ENCODE results near the gene NFASC. TPM values are rescaled to one million over a fixed set of nuclear protein-coding genes. Genes with fewer than 3 reads are reported as not detected.

The NFASC gene
- total RNA-seq, 1 donor from 2014 or later = 0.17 TPM

DNA sequence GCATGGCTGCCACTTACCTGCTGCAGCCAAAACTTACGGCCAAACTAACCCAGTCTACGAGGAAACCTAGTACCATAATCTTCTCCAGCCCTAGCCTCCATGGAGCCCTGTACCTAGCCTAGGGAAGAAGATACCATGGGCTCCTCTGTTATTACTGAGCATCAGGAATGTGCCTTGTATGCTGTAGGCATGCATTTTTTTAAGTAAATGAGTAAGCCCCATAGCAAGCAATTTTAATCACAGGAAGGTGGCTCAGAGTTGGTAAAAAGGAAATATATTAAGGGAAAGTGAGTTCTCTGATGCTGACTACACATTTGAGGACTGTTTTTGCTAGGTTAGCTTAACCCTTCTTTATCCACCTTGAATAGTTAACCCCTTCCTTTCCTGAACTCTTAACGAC, 21.2 kb downstream of the NFASC start:
- no peak for DNase-seq

DNA sequence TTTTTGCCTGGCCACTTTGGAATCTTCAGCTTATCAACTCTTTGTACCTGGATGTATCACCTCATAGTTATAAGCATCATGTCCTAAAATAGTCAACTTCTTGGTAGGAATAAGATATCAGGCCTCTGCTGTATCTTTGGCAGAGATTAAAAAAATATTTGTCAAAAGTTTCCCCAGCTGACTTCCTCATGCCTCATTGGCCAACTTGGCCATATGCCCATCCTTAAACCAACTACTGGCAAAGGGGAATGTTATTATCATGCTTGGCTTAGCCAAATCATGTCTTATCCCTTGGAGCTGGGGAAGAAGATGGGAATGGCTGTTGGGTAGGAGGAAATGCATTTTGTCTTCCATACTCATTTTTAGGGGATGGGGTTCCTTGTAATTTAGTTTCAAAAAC, 23.4 kb downstream of the NFASC start:
- no peak for DNase-seq

DNA sequence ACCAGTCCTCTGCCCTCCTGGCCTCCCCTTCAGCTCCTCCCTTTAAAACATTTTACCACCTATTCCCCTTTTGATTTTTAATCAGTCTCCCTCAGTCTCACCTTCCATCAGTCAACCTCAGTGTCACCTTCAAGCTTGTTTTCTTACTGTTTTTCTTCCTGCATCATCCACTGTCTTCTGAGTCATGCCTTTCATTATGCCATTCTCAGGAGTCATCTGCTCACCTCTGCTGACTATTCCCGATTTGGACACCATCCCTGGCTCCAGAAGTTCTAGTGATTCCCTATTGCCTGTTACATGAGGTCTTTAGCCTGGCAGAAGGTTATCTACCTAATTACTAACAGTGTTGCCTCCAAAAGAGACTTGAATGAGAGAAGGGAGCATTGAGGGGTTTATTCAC, 23.9 kb downstream of the NFASC start:
- no peak for DNase-seq

DNA sequence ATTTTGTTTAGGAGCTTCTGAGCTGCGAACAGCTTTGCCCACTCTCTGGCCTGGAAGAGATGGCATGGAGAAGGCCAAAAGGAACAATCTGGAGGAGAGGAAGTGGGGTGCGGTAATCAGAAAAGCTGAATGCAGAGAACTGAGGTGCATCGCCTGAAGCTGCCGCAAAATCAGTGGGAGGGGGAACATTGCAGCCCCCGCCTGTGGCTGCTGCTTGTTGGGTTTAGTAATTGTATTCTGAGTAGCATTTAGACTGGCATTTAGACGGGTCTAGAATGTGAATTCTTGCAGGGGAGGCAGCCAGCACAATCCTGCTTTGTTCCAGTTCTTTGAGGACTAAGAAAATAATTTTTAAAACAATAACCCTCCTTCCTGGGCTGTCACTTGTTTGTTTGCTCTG, 25.4 kb downstream of the NFASC start:
- no peak for DNase-seq

DNA sequence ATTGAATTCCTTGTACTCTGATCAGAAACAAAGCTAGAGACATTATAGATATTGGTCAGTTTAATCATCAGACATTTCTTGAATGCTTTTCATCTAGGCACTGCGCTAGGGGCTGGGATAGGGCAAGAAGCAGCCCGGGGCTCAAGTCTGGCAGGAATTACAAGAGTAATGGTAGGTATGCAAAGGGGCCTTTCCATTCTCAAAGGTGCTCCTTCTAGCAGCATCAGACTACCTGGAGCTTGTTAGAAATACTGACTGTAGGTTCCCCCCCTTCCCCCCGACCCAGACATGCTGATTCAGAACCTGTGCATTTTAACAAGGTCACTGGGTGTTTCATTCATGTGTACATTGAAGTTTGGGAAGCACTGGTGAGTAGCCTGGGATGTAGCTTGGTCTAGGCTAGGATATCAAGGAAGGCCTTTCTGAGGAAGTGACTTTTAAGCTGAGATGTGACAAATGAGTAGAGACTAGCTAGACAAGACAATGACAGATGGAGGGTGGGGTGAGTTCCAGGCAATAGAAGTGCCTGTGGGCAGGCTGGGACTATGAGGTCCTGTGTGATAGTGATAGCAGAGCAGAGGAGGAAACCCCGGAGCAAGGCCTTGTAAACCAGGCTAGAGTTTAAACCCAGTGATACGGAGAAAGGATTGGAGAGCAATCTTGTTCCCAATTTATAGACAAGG, 26.3 kb downstream of the NFASC start:
- DNase-seq = no peak

DNA sequence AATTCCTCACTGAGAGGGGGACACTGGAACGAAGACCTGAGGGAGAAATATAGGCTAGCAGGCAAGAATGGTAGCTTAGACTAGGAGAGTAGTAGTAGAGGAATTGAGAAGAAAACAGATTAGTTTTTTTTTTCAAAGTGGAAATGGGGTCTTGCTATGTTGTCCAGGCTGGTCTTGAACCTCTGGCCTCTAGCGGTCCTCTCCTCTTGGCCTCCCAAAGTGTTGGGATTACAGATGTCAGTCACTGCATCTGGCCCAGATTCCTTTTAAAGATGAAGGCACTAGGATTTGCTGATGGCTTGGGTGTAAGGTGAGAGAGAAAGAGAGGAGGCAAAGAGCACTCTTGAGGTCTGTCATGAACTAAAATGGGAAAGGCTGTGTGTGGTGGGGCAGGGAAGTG, 30.1 kb downstream of the NFASC start:
- DNase-seq = no peak

DNA sequence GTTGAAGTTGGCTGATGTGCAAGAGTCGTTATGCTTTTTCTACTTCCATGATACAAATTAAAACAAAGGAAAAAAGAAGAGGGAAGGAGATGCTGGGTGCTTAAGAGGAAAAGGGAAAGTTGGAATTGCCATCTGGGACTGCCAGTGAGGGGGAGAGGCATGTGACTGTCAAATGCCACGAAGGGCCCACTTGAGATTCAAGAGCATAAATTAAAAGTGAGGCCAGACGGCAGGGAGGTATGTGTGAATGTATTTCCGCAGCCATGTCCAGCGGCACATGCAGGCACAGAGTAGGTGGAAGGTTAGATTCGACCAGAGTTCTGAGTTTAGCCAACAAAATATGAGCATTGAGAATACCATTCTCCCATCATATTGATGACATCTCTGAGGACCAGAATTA, 32.0 kb downstream of the NFASC start:
- DNase-seq = no peak

DNA sequence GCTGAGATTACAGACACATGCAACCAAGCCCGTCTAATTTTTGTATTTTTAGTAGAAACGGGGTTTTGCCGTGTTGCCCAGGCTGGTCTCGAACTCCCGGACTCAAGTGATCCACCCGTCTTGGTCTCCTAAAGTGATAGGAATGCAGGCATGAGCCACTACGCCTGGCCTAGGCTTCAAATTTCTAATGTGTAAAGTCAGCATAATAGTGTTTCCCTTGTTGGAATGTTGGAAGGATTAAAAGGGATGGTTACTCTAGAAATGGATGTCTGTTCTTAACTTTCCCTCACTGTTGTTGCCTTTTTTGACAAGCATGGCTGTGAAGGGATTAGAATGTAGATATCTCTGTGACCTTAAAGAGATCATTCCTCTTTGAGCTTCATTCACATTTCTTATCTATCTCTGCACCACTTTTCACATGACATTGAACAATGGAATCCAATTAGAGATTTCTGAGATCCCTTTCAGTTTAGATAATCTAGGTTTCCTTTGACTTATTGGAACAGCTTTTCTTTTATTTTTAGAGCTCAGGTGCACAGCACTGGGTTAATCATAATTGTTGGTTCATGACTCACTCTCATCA, 33.7 kb downstream of the NFASC start:
- no peak for DNase-seq

DNA sequence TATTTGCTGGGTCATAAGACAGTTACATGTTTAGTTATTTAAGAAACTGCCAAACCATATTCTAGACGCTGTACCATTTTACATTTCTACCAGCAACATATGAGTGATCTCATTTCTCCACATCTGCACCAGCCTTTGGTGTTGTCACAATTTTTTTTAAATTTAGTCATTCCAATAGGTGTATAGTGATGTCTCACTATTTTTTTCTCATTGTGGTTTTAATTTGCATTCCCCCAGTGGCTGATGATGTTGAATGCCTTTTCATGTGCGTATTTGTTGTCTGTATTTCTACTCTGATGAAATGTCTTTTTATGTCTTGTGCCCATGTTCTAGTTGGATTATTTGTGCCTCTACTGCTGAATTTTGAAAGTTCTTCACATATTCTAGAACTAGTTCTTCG, 38.4 kb downstream of the NFASC start:
- DNase-seq = no peak

DNA sequence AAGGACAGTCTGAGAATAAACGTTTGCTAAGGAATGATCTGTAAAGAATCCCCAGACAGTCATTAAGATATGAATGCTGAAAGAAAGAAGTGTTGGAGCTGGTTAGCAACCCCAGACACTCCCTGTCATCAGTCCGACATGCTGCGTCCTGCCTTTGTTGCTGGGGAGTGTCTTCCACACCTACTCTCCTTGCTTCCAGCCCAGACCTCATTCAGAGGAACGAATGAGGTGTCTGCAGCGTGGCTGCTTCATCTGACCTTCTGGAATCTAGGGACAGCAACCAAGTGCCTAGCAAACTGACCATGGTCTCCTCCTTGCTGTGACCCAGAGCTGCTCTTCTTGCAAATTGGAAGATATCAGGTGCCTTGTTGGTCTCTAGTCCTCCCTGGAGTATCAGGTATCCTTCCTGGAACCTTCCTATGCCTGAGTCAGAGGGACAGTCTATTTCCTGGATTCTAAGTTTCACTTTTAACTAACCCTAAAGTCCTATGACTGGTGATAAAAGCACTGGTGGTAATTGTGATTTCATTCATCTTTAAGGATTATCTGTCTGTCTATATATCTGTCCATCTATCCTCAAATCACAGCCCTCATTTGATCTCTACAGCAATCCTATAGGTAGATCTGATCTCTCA, 45.3 kb downstream of the NFASC start:
- no peak for DNase-seq

DNA sequence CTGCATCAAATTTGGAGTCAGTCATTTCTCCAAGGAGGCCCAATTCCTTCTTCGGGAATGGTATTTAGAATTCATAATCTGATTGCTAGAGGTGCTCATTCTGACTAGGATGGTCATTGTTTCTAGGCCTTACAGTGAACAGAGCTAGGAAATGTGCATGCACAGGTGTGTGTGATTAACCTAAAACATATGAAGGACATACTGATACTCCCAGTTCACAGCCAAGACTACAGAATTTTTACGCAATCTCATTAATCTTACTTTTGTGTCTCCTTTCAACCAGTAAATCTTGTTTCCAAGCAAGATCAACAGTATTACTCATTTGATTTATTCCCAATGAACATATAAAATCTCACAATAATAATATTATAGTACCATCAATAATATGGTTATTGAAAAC, 47.1 kb downstream of the NFASC start:
- no peak for DNase-seq

DNA sequence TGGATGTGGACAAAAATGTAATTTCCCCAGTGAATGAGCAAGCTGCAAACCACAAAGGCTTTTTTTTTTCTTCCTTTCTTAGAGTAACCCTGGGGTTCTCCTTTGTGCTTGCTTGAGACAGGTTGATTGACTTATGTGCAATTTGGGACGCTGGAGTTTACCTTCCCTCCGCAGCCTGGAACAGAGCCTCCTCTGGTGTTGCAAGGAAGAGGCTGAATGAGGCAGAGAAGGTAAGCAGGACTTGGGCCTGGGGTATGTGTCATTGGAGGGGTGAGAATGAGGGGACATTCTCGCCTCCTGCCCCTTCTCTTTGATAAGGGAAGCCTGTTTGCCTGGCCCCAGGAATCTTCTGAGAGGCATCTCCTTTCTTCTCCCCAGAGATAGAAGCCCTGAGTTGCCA, 49.8 kb downstream of the NFASC start:
- DNase-seq = no peak

DNA sequence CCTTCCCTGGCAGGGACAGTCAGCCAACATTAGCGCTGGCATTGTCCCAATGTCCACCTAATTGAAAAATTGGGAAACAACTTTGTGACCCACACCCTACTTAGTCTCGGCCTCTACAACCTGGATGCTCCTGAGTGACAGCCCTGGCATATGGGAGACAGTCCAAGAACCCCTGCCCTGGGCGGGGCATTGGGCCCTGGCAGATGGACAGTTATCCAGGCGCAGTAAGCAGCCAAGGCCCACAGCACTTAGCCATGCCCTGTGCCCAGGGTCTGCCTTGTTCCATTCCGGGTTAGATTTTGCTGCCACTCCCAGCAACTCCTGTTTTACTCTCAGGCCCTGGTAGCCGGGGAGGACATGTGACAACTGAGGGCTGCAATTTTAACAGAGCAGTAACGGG, 50.3 kb downstream of the NFASC start:
- DNase-seq = no peak

DNA sequence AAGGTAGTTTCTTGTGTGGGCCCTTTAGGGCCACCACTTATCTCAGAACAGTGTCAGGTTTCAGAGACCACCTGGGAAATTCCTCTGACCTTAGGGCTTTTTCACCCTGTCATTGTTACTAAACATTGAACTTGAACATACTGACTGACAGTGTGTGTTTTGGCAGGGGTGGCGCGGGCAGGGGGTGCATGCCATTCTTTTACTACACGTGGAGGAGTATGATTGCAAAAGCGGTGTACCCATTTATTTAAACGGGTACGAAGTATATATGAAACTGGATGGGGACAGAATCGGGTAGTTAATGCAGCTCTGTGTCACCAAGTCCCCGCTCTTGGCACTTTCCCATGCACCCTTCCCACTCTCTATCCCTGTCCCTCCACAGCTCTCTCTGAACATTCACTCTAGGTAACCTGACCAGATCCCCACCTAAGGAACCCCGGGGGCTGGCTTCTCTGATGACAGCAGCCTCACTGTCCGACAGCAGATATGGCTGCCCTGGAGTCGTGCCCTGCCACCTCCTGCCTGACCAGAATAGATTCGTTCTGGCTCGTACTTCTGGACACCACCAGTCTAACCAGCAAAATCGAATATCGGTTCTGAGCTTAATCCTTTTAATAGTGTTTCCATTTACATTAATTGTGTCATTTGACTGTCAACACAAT, 51.3 kb downstream of the NFASC start:
- DNase-seq = no peak

DNA sequence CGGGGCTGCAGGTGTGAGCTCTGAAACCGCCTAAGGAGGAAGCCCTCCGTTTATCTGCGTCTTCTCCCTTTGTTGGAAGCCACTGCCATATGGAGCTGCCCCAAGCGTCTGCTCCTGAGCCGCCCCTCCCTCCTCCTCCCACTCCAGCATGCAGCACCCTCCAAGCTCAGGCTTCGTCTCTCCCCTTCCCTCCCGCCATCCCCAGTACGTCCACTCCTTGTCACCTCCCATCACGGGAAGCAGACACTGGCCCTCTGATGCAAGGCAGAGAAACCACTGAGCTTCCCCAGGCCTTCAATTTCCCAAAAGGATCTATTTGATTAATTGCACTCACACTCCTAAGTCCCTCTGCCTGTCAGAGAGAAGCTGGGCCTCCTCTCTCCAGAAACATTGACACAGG, 52.5 kb downstream of the NFASC start:
- DNase-seq = no peak

DNA sequence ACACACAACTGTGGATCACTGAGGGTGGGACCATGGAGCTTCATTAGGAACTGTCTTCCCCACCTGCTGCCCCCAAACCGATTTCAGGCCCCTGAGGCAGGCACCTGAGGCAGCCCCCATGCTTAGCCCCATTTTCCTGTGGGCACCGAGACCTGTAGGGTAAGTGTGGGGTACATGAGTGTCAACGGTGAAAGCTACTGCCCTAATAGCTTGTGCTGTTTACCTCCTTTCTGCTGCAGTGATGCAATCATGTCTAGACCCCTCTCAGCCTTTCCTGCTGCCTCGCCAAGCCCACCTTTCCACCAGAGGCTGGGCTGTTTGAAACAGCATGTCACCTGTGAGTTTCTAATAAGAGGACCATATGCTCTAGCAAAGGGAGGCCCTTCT, 53.0 kb downstream of the NFASC start:
- no peak for DNase-seq

DNA sequence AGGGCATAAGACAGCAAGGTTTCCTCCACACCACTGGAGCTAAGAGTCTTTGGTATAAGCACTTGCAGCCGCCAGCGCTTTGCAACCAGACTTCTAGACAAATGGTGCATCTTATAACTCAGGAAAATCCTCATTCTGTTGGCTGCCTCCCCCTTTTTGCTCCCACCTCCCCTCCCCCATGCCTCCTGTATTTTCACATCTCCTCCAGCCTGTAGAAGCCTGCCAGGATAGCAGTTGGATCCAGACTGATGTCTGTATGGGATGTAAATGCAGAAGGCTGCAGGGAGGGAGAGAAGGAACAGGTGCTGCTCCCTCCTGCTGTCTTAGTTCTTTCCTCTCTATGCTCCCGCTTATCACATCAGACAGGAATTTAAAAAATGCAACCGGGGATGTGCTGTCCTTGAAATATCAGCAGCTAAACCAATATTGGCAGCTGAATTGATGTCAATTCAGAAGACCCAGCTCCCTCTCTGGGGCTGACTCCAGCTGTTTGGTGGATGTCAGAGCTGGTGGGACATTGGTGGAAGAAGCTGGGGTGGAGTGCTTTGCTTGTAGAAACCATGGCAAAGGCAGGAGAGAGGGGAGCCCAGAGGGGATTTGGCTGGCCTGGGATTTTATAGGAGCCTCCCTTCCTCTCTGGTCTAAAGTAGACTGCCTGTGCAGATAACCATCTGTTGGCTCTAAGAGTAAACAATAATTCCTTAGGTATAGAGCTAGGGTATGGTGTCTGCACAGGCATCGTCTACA, 53.5 kb downstream of the NFASC start:
- no peak for DNase-seq

DNA sequence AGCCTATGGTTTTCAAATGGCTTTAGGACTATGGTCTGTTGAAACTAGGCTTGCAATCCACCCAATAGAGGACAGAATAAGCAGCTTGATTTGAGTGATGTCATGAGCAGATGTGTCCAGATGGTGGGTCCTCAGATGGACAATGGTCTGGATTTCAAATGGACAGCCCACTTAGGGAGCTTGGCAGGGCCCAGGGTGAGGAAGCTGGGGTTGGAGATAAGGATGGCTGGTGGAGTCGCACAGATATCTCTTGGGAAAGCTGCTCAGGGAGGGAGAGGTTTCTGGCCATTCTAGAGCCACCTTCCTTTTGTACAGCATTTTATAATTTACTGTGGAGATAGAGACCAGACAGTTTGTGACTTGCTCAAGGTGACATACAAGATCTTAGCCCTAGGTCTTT, 55.0 kb downstream of the NFASC start:
- DNase-seq = no peak

DNA sequence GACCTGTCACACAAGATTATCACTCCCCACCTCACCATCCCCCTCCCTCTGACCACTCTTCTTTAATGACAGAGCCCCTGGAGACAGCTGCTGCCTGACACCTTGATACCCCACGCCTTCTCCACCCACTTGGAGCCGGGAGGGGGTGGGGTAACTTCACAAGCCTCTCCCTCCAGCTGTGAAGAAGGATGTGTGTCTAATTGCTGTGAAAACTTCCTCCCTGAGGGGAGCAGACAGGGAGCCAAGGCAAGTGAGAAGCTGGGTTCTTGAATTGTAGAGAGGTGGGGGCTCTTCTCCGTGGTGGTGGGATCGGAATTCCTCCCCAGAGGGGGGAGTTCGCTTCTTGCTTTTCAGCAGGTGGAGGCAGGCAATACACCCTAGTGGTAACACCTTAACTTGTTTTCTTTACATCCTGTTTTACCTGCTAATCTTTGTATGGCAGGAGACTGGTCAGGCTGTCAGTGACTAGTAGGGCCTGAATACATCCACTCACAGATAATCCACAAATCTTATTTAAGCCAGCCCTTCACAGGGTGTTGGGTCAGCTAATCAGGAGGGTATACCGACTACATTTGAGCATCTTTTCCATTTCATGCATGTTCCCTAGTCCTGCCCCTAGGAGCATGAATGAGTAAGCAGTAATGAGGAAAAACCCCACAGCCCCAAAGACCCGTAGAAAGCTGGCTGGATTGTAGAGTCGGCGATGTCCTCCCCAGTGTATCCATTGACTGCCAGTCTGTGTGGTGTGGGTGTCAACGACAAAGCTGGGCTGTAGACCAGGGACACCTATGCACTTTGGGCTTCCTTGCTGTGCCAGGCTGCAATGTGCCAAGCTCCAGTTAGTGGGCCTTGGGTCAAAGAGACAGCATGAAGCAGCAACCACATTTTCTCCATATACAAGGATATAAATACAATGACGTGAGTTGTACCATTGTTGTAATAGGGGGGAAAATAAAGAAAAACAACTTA, 57.3 kb downstream of the NFASC start:
- no peak for DNase-seq

DNA sequence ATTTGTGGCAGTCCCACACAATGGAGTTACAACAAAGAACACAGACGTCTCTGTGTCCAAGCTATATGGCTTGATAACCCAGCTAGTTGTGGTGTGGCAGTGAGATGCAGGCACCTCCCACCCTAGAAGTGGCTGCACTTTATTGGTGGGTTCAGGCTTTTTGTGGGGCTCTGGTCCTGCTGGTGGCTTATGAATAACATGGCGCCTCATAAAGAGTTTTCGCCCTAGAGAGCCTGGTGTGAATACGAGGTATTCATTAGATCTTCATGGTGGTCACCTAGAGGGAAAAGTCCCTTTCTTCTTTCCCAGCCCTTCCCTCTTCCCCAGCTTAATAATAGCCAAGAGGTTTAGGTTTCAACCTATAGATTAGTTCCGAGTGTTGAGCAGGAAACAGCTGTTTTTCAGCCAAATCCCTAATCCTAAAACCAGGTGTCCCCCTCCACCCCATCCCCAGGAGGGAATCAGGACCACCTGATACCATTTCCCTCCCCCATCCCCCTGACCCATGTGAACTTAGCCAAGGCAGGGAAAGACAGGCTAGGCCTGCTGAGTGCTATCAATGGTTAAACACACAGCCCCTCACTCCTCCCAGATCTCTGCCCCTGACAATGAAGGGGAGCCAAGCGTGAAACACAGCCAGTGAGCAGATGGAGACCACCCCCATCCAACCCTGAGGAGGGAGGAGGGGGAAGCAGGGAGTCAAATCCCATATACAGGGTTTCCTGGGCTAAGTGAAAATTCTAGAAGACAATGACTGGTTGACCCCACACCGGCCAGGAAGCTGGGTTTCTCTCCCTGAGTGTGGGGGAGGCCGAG, 58.2 kb downstream of the NFASC start:
- DNase-seq = no peak

DNA sequence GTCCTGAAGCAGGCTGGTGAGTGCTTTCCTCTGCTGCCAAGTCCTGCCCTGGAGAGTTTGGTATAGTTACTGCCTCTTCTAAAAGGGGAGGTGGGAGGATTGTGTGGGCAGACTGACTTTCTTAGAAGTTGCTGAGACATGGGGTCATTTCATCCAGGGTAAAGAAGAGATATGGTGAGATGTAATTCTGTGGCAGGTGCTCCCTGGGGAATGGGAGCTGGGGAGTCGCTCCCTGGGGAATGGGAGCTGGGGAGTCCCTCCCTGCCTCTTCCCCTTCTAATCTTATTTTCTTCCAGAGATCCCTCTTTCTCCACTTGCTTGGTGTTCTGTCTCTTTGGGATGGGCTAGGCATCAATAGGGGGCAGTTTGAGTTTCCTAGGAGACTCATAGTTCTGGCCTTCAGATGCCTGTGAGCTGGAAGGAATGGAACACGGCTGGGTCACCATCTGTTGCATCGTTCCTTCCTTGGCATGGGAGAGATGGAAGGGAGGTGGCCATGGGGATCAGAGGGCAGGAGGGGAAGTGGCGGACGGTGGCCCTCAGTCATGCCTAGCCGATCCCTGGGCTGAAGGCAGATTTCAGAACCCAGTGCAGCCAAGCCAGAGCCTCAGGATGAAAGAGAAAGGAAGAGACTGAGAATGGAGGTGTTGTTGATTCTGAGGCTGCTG, 59.0 kb downstream of the NFASC start:
- no peak for DNase-seq
